Iris pigment epithelial cell (primary cell): Measurements from ENCODE around the gene MEF2C.
"Not testable (repeated sequence)": the region's sequence is repeated elsewhere in the genome, so short reads cannot be mapped to it uniquely, and the experiment has no call there.

Experiments used
- DNase-seq: peaks from one replicate; pipeline ENCODE4 v3.0.0-alpha.2; 2011; ENCODE audit warnings: low read depth

MEF2C gene

GRCh38 chr5:88799938-88800535 lies 82.9 kb downstream of the MEF2C start:
- no peak for DNase-seq

- not testable (repeated sequence) for DNase-seq
These were observed 84.1 kb downstream of the MEF2C start for GRCh38 chr5:88798933-88799332.

- DNase-seq, result not testable (repeated sequence)
These were observed 89.2 kb downstream of the MEF2C start for GRCh38 chr5:88793797-88794196.

- peak; percentile 39 for DNase-seq
These were observed 90.7 kb downstream of the MEF2C start for GRCh38 chr5:88792144-88792840.

GRCh38 chr5:88787856-88788255 lies 95.1 kb downstream of the MEF2C start:
- DNase-seq, result peak; percentile 7

GRCh38 chr5:88786789-88787188 lies 96.2 kb downstream of the MEF2C start:
- DNase-seq, result no peak

GRCh38 chr5:88785746-88786565 lies 97.0 kb downstream of the MEF2C start:
- DNase-seq, result peak; percentile 89

- DNase-seq, result no peak
These were observed 100.4 kb downstream of the MEF2C start for GRCh38 chr5:88782571-88782970.

- no peak for DNase-seq
These were observed 102.2 kb downstream of the MEF2C start for GRCh38 chr5:88780736-88781135.

GRCh38 chr5:88778736-88779135 lies 104.2 kb downstream of the MEF2C start:
- DNase-seq, result no peak

- no peak for DNase-seq
These were observed 106.3 kb downstream of the MEF2C start for GRCh38 chr5:88776692-88777091.

- DNase-seq, result no peak
These were observed 110.2 kb downstream of the MEF2C start for GRCh38 chr5:88772831-88773230.

- no peak for DNase-seq
These were observed 110.9 kb downstream of the MEF2C start for GRCh38 chr5:88772047-88772446.

- DNase-seq, result no peak
These were observed 112.4 kb downstream of the MEF2C start for GRCh38 chr5:88770276-88771257.

GRCh38 chr5:88769165-88769564 lies 113.8 kb downstream of the MEF2C start:
- no peak for DNase-seq

GRCh38 chr5:88768411-88768810 lies 114.6 kb downstream of the MEF2C start:
- DNase-seq, result no peak

GRCh38 chr5:88765798-88766197 lies 117.2 kb downstream of the MEF2C start:
- DNase-seq, result no peak

GRCh38 chr5:88765171-88765570 lies 117.8 kb downstream of the MEF2C start:
- no peak for DNase-seq

GRCh38 chr5:88761939-88762338 lies 121.0 kb downstream of the MEF2C start:
- no peak for DNase-seq

- DNase-seq, result peak; percentile 15
These were observed 121.6 kb downstream of the MEF2C start for GRCh38 chr5:88761269-88761850.

GRCh38 chr5:88760527-88760926 lies 122.5 kb downstream of the MEF2C start:
- no peak for DNase-seq
